Measurements from ENCODE around the gene DGKG. TPM values are rescaled to one million over a fixed set of nuclear protein-coding genes. Genes with fewer than 3 reads are reported as not detected.

Gene DGKG
- total RNA-seq, 1 experiment from 2014 or later, result 4.7 TPM

- in situ Hi-C loops (cut with HindIII; ENCODE audit: low pct_unique_long_range_greater_than_20kb, low sequenced_read_pairs), result no loop called here
- no peak for DNase-seq (ENCODE audit: low read depth, low spot score)
Measured at GRCh38 chr3:186235554-186235953, 126.5 kb downstream of the DGKG start.

GRCh38 chr3:186234152-186234551 is 127.9 kb downstream of the DGKG start:
- in situ Hi-C loops (cut with HindIII; ENCODE audit: low pct_unique_long_range_greater_than_20kb, low sequenced_read_pairs), result no loop called here
- DNase-seq (ENCODE audit: low read depth, low spot score), result no peak

- in situ Hi-C loops (cut with HindIII; ENCODE audit: low pct_unique_long_range_greater_than_20kb, low sequenced_read_pairs), result no loop called here
- DNase-seq (ENCODE audit: low read depth, low spot score), result no peak
Measured at GRCh38 chr3:186226482-186226881, 135.6 kb downstream of the DGKG start.

GRCh38 chr3:186225603-186226002 is 136.4 kb downstream of the DGKG start:
- in situ Hi-C loops (cut with HindIII; ENCODE audit: low pct_unique_long_range_greater_than_20kb, low sequenced_read_pairs), result no loop called here

GRCh38 chr3:186224041-186224610 is 137.9 kb downstream of the DGKG start:
- DNase-seq (ENCODE audit: low read depth, low spot score), result no peak
- in situ Hi-C loops (cut with HindIII; ENCODE audit: low pct_unique_long_range_greater_than_20kb, low sequenced_read_pairs), result no loop called here

More at GRCh38 chr3:186225603-186226002, 136.4 kb downstream of the DGKG start:
- DNase-seq (ENCODE audit: low read depth, low spot score), result no peak

GRCh38 chr3:186223476-186223875 is 138.6 kb downstream of the DGKG start:
- DNase-seq (ENCODE audit: low read depth, low spot score), result no peak
- in situ Hi-C loops (cut with HindIII; ENCODE audit: low pct_unique_long_range_greater_than_20kb, low sequenced_read_pairs), result no loop called here

GRCh38 chr3:186221760-186222378 is 140.2 kb downstream of the DGKG start:
- in situ Hi-C loops (cut with HindIII; ENCODE audit: low pct_unique_long_range_greater_than_20kb, low sequenced_read_pairs), result no loop called here
- DNase-seq (ENCODE audit: low read depth, low spot score), result no peak

- DNase-seq (ENCODE audit: low read depth, low spot score), result peak; percentile 57
- in situ Hi-C loops (cut with HindIII; ENCODE audit: low pct_unique_long_range_greater_than_20kb, low sequenced_read_pairs), result no loop called here
Measured at GRCh38 chr3:186220911-186221645, 141.0 kb downstream of the DGKG start.

GRCh38 chr3:186220365-186220764 is 141.7 kb downstream of the DGKG start:
- DNase-seq (ENCODE audit: low read depth, low spot score), result peak; percentile 44
- in situ Hi-C loops (cut with HindIII; ENCODE audit: low pct_unique_long_range_greater_than_20kb, low sequenced_read_pairs), result no loop called here

GRCh38 chr3:186219211-186219638 is 142.8 kb downstream of the DGKG start:
- in situ Hi-C loops (cut with HindIII; ENCODE audit: low pct_unique_long_range_greater_than_20kb, low sequenced_read_pairs), result no loop called here
- peak; percentile 22 for DNase-seq (ENCODE audit: low read depth, low spot score)

- in situ Hi-C loops (cut with HindIII; ENCODE audit: low pct_unique_long_range_greater_than_20kb, low sequenced_read_pairs), result no loop called here
- no peak for DNase-seq (ENCODE audit: low read depth, low spot score)
Measured at GRCh38 chr3:186218421-186218820, 143.6 kb downstream of the DGKG start.

GRCh38 chr3:186217820-186218164 is 144.2 kb downstream of the DGKG start:
- in situ Hi-C loops (cut with HindIII; ENCODE audit: low pct_unique_long_range_greater_than_20kb, low sequenced_read_pairs), result no loop called here
- no peak for DNase-seq (ENCODE audit: low read depth, low spot score)

GRCh38 chr3:186216900-186217819 is 144.9 kb downstream of the DGKG start:
- in situ Hi-C loops (cut with HindIII; ENCODE audit: low pct_unique_long_range_greater_than_20kb, low sequenced_read_pairs), result no loop called here
- DNase-seq (ENCODE audit: low read depth, low spot score), result no peak

GRCh38 chr3:186214670-186215069 is 147.4 kb downstream of the DGKG start:
- in situ Hi-C loops (cut with HindIII; ENCODE audit: low pct_unique_long_range_greater_than_20kb, low sequenced_read_pairs), result no loop called here
- DNase-seq (ENCODE audit: low read depth, low spot score), result no peak

GRCh38 chr3:186213946-186214345 is 148.1 kb downstream of the DGKG start:
- in situ Hi-C loops (cut with HindIII; ENCODE audit: low pct_unique_long_range_greater_than_20kb, low sequenced_read_pairs), result no loop called here
- DNase-seq (ENCODE audit: low read depth, low spot score), result peak; percentile 65

- in situ Hi-C loops (cut with HindIII; ENCODE audit: low pct_unique_long_range_greater_than_20kb, low sequenced_read_pairs), result no loop called here
- DNase-seq (ENCODE audit: low read depth, low spot score), result no peak
Measured at GRCh38 chr3:186212611-186213010, 149.4 kb downstream of the DGKG start.

- no peak for DNase-seq (ENCODE audit: low read depth, low spot score)
- in situ Hi-C loops (cut with HindIII; ENCODE audit: low pct_unique_long_range_greater_than_20kb, low sequenced_read_pairs), result no loop called here
Measured at GRCh38 chr3:186210852-186211500, 151.1 kb downstream of the DGKG start.
